CD4-positive, alpha-beta T cell treated with Interleukin-10 for 1 hour (primary cell): ENCODE results near the gene ATP8B1.

Experiments used
- DNase-seq: peaks from one replicate; pipeline ENCODE4 v3.0.0-alpha.2; 2020

ATP8B1 gene

DNA sequence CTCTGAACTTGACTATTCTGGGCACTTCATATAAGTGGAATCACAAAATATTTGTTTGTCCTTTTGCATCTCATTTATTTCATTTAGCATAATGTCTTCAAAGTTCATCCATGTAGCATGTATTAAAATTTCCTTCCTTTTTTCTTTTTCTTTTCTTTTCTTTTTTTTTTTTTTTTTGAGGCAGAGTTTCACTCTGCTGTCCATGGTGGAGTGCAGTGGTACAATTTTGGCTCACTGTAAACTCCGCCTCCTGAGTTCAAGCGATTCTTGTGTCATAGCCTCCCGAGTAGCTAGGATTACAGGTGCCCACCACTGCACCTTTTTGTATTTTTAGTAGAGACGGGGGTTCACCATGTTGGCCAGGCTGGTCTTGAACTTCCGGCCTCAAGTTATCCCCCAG is 11.9 kb downstream of the ATP8B1 start:
- no peak for DNase-seq

- no peak for DNase-seq
Observed at GRCh38 chr18:57790316-57790715, 12.8 kb downstream of the ATP8B1 start.

- no peak for DNase-seq
Observed at GRCh38 chr18:57789759-57790158, 13.4 kb downstream of the ATP8B1 start.

- DNase-seq = no peak
Observed at GRCh38 chr18:57789090-57789489, 14.0 kb downstream of the ATP8B1 start.

DNA sequence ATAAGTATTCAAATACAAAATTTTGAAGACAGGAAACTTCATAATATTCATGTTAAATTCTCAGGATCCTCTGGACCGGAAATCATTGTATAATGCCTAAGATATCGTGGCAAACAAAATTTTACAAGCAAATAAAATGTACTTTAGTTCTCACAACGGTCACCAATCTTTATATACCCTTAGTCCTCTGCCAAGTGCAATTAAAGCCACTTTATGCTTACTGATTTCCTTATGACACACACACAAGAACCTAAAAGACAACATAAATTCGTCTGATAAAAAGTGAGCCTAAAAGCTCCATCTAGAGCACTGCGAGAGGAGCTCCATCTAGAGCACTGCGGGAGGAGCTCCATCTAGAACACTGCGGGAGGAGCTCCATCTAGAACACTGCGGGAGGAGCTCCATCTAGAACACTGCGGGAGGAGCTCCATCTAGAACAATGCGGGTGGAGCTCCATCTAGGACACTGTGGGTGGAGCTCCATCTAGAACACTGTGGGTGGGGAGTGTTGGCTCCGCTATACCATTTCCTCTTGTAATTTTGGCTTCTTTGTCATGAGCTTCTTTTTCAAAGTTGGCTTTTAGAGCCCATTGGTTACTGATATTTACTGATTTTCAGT is 15.9 kb downstream of the ATP8B1 start:
- DNase-seq = no peak

DNA sequence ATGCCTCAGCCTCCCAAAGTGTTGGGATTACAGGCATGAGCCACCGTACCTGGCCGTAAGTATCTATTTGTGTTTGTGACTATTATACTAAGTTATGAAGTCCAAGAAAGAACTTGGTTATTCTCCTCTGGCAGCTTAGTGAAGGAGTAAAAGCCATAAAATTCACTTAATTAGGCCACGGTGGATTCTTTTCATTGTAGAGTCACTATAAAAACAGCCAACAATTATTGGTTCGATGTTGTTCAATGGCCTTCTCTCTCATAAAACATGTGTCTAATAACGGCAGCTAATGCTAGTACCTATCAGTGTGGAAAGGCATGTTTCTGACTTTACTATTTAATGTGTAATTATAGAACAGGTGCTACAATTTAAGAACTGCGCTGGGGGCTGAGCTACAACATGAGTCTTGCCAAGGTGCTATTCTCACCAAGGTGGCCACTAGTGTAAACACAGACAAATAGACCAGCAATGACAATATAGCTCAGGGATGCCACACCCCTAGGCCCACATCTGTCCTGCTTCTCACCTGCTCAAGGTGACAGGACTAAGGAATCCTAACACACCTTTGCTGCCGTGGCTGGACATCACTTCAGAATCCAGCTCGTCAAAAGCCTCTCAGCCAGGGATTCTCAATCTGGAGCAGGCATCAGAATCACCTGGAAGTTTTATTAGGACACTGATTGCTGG is 17.2 kb downstream of the ATP8B1 start:
- DNase-seq = no peak

- no peak for DNase-seq
Observed at GRCh38 chr18:57784801-57785114, 18.4 kb downstream of the ATP8B1 start.

- no peak for DNase-seq
Observed at GRCh38 chr18:57784034-57784800, 18.9 kb downstream of the ATP8B1 start.

- no peak for DNase-seq
Observed at GRCh38 chr18:57782049-57782448, 21.1 kb downstream of the ATP8B1 start.

GRCh38 chr18:57780706-57781347 is 22.3 kb downstream of the ATP8B1 start:
- no peak for DNase-seq

DNA sequence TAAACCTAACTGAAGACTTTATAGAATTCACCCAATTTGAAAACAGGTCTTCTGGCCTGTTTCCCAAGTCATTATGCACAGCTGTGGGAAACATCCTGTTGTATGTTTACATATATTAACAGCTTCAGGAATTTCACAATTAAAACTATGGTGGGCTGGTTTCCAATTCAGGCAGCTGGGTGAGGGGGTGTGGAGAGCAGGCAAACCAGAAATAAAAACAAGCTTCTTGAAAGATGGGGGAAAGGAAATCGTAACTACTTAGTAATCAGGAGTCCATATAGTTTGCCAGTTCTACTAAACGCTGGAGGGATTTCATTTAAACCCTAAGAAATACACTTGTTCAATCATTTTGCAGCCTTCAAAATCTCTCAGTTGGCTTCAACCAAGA is 22.8 kb downstream of the ATP8B1 start:
- DNase-seq = no peak

DNA sequence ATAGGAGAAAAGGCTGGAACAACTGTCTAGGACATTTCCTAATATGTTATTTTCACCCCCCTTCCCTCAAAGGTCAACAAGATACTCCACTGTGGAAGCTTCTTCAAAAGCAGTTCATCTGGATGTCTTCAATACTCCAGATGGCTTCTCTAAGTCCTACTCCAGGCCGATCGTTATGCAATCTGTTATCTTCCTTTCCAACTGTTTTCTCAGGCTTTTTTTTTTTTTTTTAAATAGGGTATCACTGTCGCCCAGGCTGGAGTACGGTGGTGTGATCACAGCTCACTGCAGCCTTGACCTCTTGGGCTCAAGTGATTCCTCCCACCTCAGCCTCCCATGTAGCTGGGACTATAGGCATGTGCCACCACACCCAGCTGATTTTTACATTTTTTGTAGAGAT is 26.3 kb downstream of the ATP8B1 start:
- DNase-seq = no peak

DNA sequence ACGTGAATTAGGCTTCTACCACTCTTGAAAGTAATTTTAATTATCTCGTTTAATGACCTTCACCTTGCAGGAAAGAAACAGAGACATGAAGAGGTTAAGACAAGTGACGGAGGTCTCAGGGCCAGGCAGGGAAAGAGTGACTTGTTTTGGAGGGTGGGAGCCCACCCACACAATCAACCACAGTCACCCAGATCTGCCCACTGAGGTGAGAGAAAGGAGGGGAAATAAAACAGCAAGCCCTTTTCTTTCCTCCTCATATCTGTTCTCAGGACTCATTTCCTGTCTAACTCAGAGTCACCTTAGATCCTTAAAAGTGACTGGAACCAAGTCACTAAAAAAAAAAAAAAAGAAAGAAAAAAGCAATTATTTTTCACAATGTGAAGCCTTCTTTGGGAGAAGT is 26.8 kb downstream of the ATP8B1 start:
- no peak for DNase-seq

GRCh38 chr18:57775937-57776336 is 27.2 kb downstream of the ATP8B1 start:
- DNase-seq = no peak

DNA sequence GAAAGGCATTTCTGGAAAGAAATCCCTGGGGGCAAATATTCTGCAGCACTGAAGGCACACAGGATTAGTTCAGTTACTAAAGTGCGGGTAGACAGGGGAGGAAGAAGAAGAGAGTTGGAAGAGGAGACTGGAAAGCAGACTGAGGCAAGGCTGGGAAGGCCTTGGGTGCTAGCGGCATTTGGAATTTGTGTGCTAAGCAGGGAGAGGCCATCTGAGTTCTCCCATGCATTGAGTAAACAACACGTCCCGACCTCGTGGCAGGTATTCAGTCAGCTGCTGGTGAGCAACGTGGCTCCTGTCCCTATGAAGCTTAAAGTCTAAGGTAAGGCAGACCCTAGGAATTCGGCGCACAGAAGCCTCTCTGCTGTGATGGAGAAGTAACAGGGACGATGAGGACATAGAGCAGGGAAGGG is 30.7 kb downstream of the ATP8B1 start:
- DNase-seq = no peak

- DNase-seq = no peak
Observed at GRCh38 chr18:57771626-57772025, 31.5 kb downstream of the ATP8B1 start.

- DNase-seq = no peak
Observed at GRCh38 chr18:57771193-57771592, 31.9 kb downstream of the ATP8B1 start.

DNA sequence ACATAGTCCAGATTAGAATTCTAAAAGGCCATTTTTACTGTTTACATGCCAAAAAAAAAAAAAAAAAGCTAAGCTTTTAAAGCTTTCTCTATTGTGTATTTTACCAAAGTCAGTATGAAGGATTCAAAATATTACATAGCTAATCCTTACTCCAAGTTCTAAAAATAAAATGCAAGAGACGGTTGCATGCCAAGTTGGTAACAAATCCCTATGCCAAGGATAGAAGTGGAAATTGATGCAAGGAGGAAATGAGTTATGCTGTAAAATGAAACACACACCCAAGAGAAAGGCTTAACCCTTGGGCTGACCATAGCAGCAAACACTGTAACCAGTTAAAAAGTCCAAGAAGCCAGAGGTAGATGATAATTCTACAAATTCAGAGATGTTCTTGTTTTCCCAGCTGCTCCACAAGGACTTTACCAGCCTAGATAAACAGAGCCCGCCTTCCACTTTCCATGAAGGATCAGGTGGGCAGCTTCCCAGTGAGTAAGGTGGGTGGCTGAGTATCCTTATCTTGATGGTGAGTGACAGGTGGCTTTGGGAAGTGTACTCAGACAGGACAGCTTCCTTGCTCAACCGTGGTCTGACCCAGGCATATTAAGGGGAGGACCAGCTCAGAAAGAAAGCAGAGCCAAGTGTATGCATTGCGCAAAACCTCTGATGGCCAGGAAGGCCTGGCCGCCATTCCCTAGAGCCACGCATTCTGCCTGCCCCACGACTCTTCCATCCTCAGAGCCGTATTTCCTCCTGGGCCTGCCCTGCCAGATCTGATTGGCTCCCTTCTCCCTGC is 34.4 kb downstream of the ATP8B1 start:
- DNase-seq = no peak

DNA sequence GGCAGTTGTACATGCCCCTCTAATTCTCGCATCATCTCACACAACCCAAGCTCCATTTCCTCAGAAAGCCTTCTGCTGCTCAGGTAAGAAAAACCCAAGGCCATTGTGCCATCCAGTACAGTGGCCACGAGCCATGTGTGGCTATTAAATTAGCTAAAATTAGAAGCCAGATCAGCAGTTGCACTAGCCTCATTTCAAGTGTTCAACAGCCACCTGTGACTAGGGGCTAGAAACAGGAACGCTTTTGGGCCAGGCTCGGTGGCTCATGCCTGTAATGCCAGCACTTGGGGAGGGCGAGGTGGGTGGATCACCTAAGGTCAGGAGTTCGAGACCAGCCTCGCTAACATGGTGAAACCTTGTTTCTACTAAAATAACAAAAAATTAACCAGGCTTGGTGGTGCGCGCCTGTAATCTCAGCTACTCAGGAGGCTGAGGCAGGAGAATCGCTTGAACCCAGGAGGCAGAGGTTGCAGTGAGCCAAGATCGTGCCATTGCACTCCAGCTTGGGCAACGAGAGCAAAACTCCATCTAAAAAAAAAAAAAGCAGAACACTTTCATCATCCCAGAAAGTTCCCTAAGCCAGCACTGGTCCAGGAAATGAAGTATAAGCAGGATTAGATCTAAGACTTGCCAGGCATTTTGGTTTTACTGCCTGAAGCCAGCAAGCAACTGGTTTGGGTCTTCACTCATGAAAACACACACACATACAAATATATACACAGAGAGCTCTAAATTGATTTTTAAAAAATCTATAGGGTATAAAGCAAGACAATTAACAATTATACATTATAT is 35.7 kb downstream of the ATP8B1 start:
- no peak for DNase-seq

DNA sequence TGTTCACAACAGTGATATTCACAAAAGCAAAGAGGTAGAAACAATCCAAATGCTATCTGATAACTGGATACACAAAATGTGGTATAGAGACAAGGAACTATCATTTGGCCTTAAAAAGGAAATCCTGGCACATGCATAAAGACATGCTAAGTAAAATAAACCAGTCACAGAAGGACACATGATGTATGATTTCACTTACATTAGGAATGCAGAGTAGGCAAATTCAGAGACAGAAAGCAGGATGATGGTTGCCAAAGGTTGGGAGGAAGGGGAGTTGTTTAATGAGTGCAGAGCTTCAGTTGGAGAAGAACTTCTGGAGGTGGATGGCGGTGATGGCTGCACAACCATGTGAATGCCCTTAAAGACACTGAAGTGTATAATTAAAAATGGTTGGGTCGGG is 38.1 kb downstream of the ATP8B1 start:
- DNase-seq = no peak

DNA sequence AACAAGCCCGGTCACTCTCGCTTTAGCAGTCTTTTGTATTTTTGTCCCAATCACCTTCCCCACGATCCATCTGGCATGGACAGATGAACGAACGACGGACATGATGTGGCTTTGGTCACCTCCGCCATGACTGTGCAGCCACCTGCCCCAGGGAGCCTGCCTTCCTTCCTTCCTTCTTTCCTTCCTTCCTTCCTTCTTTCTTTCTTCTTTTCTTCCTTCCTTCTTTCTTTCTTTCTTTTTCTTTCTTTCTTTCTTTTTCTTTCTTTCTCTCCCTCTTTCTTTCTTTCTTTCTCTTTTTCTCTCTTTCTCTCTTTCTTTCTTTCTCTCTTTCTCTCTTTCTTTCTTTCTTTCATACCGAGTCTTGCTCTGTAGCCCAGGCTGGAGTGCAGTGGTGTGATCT is 39.0 kb downstream of the ATP8B1 start:
- DNase-seq = no peak

DNA sequence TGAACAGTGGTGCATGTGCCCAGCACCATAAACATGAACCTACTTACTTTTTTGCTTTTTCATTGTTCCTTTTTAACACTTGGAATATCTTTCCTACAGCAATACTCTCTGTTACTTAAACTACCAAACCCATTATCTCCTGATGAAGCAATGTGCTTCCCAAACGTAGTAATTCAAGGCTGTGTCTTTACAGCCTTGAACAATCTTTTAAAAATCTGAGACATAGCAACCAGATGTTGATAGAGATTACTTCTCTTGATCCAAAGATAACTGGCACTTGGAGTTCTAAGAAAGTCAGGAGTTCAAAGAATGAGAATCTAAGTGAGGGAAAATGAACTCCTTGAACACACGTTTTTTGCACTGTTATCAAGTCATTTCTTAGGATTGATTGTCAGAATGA is 40.4 kb downstream of the ATP8B1 start:
- DNase-seq = no peak
